Stimulated activated naive CD8-positive, alpha-beta T cell treated with anti-CD3 and anti-CD28 coated beads, Interleukin-15, Interleukin-2, amounts not matched to agents 100 U/mL and 50 U/mL, for 24 hours (primary cell): ENCODE results near the gene ALX3.

Source experiments
- ATAC-seq: fragments of 150-1000 bp; cut with Tn5 transposase; one replicate; pipeline ENCODE4 v1.10.0; 2021
- DNase-seq: peaks from one replicate; pipeline ENCODE4 v3.0.0; 2021

The ALX3 gene

DNA sequence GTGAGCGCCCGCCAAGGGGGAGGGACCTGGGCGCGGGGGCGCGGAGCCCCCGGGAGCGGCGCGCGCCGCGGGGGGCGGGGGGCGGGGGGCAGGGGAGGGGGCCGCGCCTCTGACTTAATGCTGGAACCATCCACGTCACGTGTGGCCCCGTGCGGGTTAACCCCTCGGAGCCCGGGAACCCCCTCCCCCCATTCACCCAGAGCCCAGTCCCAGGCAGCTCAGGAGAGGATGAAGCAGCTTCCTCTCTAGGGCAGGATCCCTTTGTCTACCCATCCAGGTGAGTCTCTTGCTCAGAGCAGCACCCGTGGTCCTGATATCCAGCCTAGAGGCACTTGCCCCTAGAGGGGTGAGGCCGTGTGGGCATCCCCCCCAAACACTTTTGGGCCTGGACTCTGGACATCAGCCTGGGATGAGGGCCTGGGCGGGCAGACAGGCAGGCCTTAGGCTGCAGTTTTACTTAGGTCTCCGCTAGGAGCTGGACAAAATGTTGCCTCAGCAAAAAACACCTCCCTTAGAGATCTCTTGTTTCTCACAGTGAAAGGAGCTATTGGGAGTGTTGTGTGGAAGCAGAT is at the start of gene ALX3:
Gene ALX3, minus strand, starts transcription at position 2 of the 572 bp plus-strand sequence. CDS start 60 bp downstream, outside the sequence.
- ATAC-seq = no peak
- DNase-seq = no peak

DNA sequence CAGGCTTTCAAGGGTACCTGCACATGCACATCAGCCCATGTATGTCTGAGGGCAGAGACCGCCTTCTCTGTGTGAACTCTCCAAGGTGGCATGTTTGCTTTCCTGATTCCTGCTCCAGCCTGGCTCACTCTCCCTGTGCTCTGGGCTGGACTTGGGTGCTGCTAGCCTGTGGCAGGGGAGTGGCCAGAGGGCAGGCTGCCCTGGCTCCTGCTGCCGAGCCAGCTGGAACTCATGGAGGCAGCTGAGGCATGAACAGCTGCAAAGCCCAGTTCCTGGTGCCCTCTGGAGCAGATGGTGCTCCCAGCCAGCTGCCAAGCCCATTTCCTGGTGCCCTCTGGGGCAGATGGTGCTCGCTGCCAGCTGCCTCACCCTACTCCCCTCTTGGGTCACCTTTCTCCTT is 49.4 kb upstream of the ALX3 start:
- ATAC-seq = no peak
- DNase-seq = no peak

DNA sequence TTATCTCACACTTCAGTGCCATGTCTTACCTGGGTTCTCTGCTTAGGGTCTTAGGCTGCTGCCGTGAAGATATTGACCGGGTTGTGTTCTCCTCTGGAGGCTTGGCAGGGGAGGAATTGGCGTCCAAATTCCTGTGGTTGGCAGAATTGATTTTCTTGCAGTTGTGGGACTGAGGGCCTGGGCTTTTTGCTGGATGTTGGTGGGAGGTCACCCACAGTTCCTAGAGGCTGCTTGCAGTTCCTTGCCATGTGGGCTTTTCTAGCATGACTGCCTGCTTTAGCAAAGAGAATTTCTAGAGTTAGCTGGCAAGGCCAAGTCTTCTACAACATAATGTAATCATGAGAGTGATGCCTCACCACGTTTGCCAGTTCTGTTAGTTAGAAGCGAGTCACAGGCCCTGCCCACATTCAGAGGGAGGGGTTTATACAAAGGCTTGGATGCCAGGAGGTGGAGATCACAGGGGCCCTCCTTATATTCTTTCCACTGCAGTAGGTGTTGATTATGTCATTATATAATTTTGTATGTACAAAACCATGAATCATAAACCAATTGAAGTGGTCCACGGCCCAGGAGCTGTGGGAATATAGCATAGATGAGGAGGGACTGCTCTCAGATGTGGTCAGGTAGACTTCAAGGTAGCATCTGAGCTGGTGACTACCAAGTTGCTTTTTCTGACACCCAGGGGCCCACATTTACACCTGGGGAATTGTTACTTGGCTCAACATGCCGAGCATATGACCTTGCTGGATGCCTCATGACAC is 48.3 kb upstream of the ALX3 start:
- peak; percentile 22 for DNase-seq
- peak; percentile 79 for ATAC-seq

DNA sequence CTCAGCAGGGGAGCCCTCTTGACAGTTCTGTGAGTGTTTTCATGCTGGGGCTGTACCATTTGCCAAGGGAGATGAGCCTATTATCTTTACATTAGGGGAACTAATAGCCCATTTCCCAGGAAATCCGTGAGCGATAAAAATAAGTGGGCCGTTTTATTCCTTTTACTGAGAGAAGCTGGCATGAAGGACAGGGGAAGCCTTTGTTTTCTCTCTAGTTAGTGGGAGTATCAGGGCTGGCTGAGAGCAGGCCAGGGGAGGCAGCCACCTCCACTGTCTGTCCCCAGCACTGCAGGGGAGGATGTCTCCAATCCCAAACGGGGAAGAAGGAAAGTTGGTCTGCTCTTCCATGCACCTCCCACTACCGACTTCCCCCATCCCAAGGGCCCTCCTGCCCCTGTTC is 44.3 kb upstream of the ALX3 start:
- DNase-seq = no peak
- no peak for ATAC-seq

DNA sequence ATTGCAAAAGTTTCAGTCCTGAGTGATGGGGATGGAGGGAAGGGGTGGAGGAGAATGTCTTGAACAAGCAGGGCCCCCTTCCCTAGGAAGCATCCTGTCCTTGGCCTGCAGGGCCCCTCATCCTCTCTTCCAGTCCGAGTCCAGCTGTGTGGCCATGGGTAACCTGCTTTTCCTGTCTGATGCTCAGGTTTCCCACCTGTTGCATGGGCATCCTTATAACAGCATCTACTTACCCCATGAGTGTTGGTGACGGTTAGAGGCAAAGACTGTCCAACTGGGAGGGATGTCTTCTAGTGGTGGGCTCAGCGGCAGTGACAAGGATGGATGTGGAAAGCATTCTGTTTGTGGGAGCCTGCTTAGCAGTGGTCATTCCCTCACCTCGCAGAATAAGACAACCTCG is 43.7 kb upstream of the ALX3 start:
- ATAC-seq = no peak
- DNase-seq = no peak

DNA sequence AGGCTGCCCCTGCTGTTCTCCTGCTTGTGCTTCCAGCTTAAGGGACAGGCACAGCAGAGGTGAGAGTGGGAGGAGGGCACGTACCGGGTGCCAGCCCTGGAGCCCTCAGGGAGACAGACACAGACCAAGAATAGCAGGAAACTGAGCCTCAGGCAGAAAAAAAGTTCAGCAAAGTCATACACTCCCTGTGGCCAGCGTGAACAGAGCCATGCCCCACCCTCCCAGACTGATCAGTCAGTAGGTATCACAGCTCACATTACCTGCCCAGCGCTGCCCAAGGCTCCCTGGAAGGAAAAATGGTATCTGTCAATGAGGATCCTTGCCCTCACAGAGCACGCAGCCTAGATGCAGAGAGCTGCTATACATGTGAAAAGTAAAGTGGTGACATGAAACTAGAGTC is 43.1 kb upstream of the ALX3 start:
- DNase-seq = no peak
- no peak for ATAC-seq

DNA sequence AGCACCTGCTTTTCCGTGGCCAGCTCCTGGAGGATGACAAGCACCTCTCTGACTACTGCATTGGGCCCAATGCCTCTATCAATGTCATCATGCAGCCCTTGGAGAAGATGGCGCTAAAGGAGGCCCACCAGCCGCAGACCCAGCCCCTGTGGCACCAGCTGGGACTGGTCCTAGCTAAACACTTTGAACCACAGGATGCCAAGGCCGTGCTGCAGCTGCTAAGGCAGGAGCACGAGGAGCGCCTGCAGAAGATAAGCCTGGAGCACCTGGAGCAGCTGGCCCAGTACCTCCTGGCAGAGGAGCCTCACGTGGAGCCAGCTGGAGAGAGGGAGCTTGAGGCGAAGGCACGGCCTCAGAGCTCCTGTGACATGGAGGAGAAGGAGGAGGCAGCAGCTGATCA is 42.2 kb upstream of the ALX3 start:
- DNase-seq (no peak), ATAC-seq (no peak)

DNA sequence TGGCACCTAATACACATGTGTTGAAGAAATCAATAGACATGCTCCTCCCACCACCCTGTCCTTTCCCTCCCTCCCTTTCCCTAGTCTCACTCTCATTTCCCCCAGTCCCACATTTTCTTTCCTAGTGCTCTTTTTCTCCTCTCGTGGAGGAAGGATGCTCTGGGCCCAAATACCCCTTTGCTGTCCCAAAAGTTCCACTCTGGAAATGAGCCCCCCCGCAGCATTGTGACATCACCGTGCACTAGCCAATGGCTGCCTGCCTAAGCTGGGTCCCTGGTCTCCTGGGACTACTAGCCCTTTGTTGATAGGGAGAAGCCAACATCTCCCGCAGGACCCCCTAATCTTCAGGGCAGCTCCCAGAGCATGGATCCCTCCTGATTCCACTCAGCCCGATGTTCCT is 41.7 kb upstream of the ALX3 start, which contains the start of gene UBL4B:
Gene UBL4B, plus strand, starts transcription at position 301 of the 400 bp plus-strand sequence. Its CDS starts 92 bp downstream, at position 393.
- ATAC-seq (no peak), DNase-seq (no peak)

DNA sequence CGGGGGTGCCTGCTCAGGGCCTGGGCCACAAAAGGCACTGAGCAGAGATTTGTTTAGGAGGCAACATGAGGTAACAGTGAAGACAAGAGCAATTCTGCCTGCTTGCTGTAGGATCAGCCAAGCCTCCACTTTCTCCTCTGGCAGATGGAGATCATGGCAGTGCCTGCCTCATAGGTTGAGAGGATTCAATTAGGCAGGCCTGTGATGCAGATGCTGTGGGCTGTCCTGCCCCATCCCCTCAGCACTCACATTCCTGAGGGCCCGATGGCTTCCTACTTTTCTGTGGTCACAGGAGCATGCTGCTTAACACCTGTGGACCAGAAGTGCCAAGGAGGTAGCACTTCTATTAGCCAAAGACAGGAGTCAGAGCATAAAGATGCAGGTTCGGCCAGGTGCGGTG is 40.6 kb upstream of the ALX3 start:
- DNase-seq (no peak), ATAC-seq (no peak)

DNA sequence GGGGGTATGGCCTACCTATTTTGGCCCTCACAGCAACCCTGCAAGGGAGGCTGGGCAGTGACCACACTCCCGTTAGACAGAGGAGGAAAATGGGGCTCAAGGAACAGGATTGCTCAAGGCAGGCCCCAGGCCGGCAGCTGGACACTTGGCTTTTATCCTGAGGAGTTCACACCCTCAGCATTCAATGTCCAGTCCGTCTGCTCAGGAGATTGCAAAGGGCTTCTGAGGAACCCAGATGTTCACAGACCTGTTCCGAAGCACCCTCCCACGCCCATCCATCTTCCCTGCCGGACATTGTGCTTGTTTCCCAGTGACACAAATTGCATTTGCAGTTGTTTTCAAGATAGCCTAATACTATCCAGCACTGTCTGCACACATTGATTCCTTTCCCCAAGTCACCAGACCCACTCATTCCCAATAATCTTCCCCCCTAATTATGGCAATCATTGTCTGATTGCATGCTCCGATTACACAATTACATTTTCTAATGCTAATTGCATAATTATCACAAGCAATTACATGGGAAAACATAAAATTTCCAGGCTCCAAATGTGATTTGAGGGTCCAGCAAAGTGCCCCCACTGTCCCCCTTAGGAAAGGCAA is 37.5 kb upstream of the ALX3 start:
- no peak for ATAC-seq
- no peak for DNase-seq

DNA sequence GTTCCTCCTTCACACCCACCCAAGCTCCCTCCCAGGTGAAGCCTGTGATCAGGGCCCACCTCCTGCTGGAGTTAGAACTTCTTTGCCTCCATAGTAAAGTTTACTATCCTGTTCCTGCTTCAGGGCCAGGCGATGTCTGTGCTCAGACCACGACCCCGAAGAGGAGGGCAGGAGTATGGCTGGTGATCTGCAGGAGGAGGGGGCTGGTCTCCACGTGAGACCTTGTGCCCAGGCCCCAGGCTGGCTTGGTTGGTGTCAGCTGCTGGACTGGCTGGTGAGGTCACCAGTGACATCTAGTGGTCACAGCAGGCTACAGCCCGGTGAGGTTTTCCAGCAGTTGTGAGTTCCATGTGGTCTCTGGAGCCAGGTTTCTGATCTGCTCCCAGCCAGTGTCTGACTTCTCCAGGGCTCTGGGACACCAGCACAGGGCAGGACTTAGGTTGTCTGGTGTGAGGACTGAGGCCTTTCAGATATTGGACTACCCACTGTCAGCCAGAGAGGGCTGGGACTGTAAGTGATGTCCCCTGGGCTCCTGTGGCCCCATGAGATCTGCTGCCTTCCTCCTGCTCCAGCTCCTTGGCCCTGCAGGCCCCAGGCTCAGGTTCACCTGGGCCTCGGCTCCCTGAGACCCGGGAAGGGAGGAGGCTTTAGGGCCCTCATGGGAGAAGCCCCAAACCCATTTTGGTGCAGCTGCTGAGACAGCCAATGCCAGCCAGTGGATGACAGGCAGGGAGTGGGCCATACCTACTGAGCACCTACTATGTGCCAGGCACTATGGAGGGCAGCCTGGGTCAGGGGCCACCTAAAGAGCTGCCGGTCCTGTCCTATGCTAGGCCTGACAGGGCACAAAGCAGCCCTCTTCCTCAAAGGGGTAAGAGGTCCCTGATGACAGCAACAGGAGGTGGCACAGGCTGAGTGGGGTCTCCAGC is 35.8 kb upstream of the ALX3 start:
- ATAC-seq = peak; percentile 73
- peak; percentile 67 for DNase-seq

DNA sequence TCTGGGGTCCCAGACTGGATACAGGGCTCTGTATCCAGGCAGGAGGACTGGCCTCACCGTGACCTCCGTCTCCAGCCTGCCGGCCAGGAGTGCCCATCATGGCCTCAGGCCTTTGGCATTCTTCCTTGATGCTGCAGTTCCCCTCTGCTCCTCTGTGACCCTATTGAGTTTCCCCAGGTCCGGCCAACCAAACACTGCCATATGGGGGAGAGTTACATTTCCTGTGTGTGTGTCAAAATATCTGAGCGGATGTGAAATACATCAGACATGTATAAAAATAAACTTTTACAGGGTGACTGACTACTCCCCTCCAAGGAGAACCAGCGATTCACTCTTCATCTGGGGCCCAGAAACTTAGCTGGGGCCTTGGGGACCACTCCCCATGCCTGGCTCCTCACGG is 31.6 kb upstream of the ALX3 start:
- DNase-seq (no peak), ATAC-seq (no peak)

DNA sequence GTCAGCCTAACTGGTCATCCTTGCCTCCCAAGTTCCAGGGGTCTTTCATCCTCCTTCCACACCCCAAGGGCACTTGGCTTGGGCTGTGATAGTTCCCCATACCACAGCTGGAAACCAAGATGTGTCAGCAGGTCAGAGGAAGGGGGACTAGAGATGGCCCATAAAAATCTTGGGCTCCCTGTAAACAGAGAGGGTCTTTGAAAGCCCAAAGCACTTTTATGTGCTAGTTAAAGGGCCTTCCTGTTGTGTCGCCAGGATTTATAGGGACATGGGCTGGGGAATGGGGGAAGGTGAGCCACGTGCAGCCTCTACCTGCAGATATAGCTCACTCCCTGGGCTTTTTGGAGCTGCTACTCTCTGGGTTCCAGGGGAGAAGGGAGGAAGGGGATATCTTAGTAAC is 29.9 kb upstream of the ALX3 start:
- DNase-seq (no peak), ATAC-seq (no peak)

DNA sequence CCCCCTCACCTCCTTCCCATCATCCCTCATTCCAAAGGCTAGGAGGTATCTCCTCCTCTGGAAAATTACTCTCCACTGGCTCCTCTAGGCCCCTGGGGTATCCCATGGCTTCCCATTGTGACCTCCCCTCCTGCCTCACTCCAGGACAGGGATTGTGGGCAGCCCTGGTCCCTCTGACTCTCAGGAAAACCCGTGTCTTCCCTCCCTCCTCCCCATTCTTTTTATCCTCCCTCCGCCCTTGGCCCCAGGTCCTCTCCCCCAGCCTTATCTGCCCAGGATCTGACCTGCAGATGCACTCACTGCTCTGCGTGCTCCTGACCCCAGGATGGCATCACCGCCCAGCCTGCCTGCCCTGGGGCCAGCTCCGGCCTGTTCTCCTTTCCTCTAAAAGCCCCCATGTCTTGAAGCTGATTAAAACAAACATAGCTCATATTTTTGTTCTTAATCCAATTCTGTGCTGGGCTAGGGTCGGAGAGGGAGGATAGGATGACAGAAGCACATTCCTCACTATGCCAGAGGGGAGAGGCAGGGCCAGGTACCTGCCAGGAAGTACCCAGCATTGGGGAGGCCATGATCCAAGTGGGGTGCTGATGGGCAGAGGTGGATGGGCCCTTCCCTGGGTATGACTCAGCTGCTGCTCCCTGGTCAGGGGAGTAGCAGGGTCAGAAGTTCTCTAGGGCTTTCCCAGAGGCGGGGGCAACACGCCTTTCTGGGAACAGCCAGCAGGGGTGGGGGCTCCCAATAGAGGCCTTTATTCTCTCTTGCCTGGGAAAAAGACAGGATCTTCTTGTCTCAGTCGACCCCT is 28.0 kb upstream of the ALX3 start:
- no peak for ATAC-seq
- DNase-seq = no peak

DNA sequence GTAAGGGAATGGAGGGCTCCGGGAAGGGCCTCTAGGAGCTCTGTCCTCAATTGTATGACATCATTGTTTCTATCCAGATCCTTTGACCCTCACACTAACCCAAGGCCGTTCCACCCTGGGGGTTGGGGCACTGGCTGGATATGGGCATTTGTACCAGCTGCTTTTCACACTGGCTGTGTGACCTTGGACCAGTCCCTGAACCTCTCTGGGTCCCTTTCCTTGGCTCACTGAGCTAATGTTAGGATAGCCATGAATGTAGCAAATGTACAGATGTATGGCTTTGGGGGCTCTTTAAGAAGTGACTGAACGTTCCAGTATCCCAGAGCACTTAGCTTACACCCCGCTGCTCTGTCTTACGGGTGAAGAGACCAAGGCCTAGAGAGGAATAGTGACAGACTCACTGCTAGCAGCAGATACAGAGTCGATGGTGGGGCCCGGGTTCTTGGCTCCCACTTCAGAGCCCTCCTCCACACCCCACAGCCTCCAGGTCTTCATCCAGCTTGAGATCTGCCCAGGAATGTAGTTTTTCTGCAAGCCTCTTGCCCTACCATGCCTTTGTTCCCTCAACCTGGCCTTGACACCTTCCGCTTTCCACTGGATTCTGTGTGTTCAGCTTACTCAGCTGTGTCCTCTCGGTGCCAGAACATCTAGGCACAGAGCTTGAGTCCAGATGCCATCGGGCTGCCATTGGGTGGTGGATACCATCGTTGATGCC is 27.2 kb upstream of the ALX3 start:
- DNase-seq (no peak), ATAC-seq (no peak)

DNA sequence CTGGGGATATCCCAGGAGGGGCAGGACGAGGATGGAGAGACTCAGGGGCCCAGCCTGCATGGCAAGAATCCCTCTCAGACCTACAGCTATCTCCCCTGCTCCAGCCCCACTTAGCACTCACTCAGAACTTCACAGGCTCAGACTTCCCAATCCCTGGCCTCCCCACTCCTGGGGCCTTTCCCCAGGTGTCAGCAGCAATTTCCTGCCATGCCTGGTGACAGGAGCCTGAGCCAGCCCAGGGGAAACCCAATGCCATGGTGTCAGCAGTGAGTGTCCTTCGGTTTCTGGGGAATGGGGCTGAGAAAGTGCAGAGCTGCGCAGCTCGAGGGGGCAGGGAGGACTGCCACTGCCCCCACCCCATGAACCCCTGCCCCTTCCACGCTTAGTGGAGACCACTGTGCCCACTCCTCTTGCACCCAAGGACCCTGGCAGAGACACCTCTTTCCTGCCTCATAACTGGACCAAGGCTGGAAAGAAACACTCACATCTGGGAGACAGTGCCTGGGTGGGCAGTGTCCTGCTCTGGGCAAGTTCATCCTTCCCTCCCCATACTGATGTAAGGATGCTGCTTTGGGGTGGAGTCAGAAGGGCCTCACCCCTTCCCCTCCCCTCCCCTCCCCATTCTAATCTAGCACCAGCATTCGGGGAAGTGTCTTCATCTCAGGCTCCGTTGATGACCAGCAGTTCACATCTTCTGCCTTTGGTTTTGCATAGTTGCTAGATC is 24.6 kb upstream of the ALX3 start:
- ATAC-seq = no peak
- no peak for DNase-seq

DNA sequence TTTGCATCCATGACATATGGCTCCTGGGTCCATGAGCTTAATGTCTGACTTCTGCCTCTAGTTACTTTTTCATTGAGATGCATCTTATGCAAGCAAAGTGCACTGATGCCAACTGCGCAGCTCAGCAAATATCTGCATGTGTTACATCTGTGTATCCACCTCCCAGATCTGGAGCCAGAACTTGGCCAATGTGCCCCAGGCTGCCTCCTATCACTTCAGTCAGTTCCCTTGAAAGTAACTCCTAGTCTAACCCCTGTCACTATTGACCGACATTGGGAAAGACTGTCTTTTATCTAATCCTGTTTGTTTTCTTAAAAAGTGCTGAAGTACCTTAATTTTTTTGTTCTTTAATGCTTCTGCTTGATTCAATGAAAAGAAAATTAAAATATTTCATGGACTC is 22.5 kb upstream of the ALX3 start:
- no peak for DNase-seq
- no peak for ATAC-seq

DNA sequence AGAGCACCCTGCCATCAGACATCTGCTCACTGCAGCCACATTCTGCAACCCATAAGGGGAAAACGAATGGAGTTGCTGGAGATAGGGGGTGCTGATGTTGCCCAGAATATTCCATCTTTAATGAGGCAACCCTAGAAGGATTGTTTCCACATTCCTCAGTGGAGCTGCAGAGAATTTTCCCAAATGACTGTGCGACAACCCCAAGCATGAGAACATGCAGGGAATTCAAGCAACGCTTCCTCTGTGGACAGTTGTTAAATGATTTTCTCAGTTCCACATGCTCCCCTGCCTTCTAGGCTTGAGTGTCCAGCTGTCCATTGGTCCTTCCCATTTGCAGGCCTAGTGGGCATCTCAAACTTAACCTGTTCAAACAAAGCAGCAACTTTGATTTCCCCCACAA is 21.3 kb upstream of the ALX3 start:
- no peak for ATAC-seq
- no peak for DNase-seq

DNA sequence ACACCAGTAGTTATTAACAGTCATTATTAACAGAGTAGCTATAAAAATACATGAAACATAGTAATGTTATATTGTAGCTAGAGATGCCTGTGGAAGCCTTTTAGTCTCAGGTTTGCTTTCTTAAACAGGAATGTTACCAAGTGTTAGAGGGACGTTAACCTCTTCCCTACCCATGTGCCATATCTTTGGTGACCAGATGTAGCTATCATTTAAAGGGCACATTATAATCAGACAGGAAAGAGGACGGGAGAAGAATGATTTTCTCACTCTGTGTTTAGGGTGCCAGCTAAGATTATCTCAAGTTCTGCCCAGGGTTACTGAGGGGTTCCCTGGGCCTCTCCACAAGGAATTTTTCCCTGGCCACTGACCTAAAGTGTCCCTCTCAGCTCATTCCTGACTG is 20.9 kb upstream of the ALX3 start:
- DNase-seq (no peak), ATAC-seq (no peak)

DNA sequence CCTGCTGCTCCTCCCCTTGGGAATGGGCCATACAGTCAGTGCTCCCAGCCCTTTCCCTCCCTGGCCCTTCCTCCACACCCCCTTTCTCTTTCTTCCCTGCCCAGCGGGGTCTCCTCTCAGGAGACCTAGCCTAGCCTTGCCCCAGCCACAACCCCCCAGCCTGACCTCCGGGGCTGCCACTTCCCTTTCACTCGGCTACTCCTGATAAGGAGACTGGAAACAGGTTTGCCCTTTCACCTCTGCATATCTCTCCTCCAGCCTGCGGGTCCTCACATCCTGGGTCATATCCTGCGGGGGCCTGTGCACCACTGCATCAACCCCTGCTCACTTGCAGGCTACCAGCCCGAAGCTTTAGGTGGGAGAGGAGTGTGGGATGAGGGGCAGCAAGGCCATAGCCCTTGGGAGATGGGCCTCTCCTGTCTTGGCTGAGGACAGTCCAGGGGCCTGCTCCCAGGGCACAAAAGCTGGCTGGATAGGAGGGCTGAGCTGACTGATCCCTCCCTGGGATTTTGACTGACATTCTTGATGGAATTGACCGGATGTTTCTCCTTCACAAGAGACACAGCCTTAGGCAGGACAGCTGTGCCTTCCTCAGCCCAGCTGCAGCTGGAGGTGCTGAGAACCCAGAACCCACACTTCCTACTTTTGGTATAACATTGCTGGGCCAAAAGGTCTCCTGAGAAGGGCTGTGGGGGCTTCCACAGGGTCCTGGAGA is 19.2 kb upstream of the ALX3 start:
- no peak for ATAC-seq

More for the DNA sequence above, 19.2 kb upstream of the ALX3 start:
- no peak for DNase-seq
